ENCODE results near the gene USHBP1.
A peak's percentile ranks its signal among the peaks of the same experiment; 100 is the strongest.
"Not testable (repeated sequence)": the region's sequence is repeated elsewhere in the genome, so short reads cannot be mapped to it uniquely, and the experiment has no call there.

Gene USHBP1

DNA sequence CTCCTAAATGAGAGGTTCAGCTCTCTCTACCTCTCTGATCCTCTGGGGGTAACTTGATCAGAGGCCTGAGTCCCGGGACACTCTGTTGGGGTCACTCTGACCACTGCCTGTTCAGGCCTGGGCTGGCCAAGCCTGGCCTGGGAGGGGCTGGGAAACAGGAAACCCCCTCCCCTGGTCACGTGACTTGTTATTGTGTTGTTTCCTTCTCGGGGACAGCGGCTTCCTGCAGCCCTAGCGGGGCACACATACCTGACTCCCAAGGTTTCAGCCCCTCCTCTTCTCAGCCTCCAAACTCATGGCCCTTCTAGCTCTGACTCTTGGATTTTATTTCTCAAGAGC, at the start of gene USHBP1:
Gene USHBP1 (minus strand): TSS at position 105 of the 339 bp plus-strand sequence. CDS start 446 bp downstream, outside the sequence.
- no peak for FAIRE-seq

DNA sequence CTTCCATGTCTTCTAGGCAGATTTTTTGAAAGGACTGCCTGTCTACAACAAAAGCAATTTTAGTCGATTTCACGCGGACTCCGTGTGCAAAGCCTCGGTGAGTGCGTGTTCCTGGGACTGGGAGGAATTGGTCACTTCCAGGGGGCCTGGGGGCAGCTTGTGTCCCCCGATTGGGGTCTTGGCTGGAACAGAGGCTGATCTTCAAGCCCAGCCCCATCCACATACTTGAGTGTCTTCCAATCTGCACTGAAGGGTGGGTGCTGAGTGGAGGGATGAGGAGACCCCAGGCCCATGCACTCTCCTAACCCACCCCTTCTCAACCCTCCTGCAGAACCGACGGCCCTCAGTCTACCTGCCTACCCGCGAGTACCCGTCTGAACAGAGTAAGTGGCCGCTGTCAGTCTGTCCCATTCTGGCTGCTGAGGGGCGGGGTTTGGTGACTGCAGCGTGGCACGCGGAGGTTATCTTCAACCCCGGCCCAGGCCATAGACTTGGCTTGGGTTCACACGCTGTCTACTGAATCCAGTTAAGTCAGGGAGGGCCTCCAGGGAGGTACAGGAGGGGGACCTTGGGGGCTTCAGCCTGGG, 49.6 kb upstream of the USHBP1 start:
- FAIRE-seq = no peak

DNA sequence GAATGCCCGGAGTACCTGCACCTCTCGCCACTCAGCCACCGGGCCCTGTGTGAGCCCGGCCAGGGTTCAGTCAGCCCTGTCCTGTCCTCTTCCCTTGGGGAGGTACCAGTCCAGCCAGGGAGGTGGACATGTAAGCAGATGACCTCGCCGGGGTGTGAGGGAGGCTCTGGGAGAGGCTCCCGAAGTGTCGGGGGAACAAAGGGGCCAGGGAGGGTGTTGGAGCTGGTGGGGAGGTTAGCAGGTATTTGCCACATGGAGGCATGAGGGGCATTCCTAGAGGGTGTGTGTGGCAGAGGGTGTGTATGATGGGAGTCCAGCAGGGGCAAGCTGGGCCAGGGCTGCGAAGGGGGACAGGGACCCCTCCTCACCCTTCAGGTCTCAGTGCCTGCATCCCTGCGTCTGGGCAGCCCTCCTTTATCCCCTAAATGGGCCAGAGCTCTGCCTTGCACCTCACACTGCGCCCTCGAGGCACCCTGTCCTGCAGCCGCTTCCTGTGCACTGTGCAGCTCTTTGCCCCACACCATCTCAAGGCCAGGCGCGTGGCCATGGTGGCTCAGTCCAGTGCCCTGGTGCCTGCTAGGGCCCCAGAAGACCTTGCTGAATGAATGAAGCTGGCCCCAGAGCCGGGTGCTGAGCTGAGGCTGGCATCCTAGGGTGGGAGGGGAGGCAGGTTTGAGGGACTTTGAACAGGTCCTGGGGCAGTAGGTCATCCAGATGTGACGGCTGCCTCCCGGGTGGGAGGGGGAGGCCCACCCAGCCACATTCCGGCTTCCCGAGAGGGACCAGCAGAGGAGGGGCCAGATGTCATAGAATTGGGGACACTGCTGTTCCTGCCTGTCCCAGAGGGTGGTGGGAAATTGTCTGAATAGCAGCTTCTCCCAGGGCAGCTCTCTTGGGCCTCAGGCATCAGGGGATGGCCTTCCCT, 47.9 kb upstream of the USHBP1 start:
- FAIRE-seq = no peak

GRCh38 chr19:17311455-17312188, 47.1 kb upstream of the USHBP1 start:
- no peak for FAIRE-seq

- FAIRE-seq = no peak
These were observed 45.5 kb upstream of the USHBP1 start for GRCh38 chr19:17309965-17310461.

- peak; percentile 99 for FAIRE-seq
These were observed 44.8 kb upstream of the USHBP1 start, which contains the start of gene DDA1 for GRCh38 chr19:17309198-17309964. Gene DDA1, plus strand, starts transcription at chr19:17309563. Its CDS starts 92 bp downstream, at chr19:17309655.

- FAIRE-seq = no peak
These were observed 43.4 kb upstream of the USHBP1 start for GRCh38 chr19:17307876-17308377.

DNA sequence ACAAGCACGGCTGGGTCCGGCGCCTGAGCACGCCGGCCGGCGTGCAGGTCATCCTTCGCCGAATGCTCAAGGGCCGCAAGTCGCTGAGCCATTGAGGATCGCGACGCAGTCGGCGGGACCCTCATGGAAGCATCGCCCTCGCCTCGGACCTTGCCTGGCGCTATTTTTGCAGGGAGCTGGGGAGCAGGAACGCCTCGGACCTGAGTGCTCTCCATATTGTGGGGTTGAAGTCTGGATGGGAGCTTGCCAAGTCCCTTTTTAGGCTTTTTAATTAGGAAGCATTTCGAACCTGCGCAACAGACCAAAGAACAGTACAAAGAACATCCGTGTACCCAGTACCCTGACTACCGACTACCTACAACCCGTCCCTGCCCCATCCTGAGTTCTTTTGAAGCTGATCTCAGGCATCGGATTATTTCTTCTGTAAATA, 41.8 kb upstream of the USHBP1 start:
- FAIRE-seq = no peak

GRCh38 chr19:17305517-17306284, 41.2 kb upstream of the USHBP1 start, which contains the start of gene MRPL34:
Gene MRPL34, plus strand, starts transcription at chr19:17305872. Its CDS starts 21 bp downstream, at chr19:17305893.
- peak; percentile 95 for FAIRE-seq

DNA sequence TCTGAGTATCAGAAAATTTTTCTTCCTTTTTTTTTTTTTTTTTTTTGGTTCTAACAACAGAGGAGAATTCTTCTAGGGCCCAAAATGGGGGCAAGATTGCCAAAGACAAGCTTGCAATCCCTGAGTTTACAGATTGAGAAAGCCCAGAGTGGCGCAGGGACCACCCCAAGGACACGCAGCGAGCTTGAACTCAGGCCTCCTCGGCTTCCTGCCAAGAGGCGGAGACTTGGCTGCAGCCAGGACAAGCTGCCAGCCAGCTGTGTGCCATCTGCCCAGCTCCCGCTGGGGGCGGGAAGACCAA, 40.6 kb upstream of the USHBP1 start:
- no peak for FAIRE-seq

DNA sequence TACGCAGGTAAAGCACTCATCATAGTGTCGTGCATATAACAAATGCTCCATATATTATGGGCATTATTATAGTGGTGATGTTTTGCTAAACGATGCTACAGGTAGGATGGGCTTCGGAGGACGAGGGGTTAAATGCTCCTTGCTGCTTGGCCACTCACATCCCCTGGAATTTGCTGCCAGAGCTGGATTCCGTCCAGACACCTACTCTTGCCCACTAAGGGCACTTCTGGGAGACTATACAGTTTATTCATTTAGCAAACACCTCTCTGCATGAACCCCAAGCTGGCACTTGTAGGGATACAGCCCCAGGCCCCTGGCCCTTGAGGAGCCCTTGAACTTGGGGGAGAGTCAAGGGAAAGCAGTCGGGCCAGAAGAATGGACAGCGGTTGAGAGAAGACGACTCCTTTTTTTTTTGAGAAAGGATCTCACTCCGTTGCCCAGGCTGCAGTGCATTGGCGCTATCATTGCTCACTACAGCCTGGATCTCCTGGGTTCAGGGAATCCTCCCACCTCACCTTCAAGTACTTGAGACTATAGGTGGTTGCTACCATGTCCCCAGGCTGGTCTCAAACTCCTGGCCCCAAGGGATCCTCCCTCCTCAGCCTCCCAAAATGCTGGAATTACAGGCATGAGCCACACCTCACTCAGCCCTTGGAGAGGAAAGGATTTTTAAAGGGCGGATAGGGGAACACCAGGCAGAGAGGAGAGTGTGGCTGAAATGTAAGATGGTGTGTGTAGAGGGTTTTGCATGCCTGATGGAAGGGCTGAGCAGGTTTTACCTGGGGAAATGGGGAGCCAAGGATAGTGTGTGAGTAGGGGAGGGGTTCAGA, 40.1 kb upstream of the USHBP1 start:
- no peak for FAIRE-seq

DNA sequence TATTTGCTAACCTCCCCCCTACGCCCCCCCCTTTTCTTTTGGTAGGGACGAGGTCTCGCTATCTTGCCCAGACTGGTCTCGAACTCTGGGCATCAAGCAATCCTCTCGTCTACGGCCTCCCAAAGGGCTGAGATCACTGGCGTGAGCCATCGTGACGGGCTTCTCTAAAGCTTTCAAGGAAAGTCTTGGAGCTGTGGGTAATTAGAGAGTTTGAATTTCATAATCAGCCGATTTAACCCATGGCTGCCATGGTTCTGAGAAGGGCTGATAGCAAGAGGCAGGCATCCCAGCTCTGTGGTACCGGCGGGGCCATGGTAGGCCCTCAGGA, 39.4 kb upstream of the USHBP1 start:
- FAIRE-seq = no peak

- no peak for FAIRE-seq
These were observed 38.8 kb upstream of the USHBP1 start, which contains the start of gene ABHD8 for GRCh38 chr19:17303167-17303939. Gene ABHD8, minus strand, starts transcription at chr19:17303425. Its CDS starts 1,809 bp downstream, at chr19:17301616.

DNA sequence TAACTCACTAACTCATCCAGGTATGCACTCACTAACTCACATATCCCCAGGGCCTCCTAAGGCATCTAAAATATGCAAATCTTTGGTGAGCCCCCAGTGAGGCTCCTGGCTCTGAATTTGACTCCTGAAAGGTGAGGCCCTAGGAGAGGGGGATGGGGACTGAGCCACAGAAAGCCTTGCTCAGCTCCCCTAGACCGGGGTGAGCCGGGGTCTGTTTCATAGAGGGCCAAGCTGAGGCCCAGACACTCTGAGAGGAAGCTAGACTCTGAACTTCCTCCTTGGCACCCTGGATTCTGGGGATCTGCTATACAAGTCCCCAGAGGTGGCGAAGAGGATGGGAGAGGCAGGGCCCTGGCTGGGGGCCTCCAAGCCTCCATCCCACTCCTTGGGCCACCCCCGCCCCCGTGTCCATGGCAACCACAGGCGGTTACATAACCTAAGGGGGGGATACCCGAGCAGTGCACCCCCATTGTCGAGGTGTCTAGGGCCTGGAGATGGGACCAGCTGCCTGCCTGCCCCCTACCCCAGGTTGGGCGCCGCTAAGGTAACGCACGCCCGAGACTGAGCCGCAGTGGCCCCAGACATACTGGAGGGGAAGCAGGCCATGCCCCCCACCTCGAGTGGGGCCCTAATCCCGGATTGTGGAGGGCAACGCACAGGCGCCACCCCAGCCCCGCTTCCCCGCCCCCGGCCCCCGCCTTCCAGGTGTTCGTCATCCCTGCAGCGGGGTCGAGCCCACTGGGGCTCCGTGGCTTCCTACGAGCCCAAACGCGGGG, 38.0 kb upstream of the USHBP1 start:
- FAIRE-seq = no peak

- no peak for FAIRE-seq
These were observed 36.6 kb upstream of the USHBP1 start for GRCh38 chr19:17300992-17301619.

- FAIRE-seq = no peak
These were observed 32.4 kb upstream of the USHBP1 start for GRCh38 chr19:17296976-17297375.

GRCh38 chr19:17296273-17296672, 31.7 kb upstream of the USHBP1 start:
- FAIRE-seq = no peak

GRCh38 chr19:17295551-17295950, 31.0 kb upstream of the USHBP1 start:
- not testable (repeated sequence) for FAIRE-seq
